Measurements from ENCODE around the gene FMN1.

FMN1 gene, protein sequence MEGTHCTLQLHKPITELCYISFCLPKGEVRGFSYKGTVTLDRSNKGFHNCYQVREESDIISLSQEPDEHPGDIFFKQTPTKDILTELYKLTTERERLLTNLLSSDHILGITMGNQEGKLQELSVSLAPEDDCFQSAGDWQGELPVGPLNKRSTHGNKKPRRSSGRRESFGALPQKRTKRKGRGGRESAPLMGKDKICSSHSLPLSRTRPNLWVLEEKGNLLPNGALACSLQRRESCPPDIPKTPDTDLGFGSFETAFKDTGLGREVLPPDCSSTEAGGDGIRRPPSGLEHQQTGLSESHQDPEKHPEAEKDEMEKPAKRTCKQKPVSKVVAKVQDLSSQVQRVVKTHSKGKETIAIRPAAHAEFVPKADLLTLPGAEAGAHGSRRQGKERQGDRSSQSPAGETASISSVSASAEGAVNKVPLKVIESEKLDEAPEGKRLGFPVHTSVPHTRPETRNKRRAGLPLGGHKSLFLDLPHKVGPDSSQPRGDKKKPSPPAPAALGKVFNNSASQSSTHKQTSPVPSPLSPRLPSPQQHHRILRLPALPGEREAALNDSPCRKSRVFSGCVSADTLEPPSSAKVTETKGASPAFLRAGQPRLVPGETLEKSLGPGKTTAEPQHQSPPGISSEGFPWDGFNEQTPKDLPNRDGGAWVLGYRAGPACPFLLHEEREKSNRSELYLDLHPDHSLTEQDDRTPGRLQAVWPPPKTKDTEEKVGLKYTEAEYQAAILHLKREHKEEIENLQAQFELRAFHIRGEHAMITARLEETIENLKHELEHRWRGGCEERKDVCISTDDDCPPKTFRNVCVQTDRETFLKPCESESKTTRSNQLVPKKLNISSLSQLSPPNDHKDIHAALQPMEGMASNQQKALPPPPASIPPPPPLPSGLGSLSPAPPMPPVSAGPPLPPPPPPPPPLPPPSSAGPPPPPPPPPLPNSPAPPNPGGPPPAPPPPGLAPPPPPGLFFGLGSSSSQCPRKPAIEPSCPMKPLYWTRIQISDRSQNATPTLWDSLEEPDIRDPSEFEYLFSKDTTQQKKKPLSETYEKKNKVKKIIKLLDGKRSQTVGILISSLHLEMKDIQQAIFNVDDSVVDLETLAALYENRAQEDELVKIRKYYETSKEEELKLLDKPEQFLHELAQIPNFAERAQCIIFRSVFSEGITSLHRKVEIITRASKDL (N-terminal part only)

GRCh38 chr15:33194704-33195670 lies at the start of gene FMN1:
TSS of gene FMN1 (minus strand) at chr15:33194714. CDS start at chr15:33154914, 39,800 bp downstream.
- peak; percentile 92 to 93 for DNase-seq

DNA sequence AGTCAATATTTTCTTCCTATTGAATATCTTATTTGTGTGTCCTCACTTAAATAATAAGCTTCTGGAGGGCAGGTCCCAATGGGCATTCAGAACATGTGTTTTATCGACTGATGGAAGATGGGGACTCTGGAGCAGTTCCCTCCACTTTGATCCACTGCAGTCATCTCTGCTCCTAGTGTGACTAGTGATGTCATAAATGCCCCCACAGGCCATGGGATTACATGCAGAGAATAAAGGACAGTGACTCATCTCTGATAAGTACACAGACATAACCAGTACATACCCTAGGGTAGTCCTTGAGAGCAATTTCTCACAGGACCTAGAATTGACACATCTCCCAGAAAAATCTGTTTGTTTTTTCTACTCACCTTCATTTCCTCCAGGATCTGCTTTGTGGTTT lies 49.4 kb upstream of the FMN1 start:
- no peak for DNase-seq

DNA sequence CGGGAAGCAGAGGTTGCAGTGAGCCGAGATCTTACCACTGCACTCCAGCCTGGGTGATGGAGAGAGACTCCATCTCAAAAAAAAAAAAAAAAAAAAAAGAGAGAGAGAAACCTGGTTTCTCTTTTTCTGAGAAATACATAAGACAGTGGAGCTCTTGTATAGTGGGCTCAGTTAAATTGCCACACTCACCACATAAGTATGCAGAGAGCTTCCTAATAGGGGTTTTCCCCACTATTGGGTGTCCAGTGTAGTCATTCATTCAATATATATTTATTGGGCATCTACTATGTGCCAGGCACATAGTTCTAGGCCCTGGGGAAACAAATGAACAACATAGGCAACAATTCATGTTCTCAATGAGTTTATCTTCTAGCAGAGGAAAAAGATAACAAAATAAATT lies 48.9 kb upstream of the FMN1 start:
- DNase-seq: no peak

- no peak for DNase-seq
These were observed 48.2 kb upstream of the FMN1 start for GRCh38 chr15:33242669-33243191.

GRCh38 chr15:33242165-33242564 lies 47.7 kb upstream of the FMN1 start:
- no peak for DNase-seq

DNA sequence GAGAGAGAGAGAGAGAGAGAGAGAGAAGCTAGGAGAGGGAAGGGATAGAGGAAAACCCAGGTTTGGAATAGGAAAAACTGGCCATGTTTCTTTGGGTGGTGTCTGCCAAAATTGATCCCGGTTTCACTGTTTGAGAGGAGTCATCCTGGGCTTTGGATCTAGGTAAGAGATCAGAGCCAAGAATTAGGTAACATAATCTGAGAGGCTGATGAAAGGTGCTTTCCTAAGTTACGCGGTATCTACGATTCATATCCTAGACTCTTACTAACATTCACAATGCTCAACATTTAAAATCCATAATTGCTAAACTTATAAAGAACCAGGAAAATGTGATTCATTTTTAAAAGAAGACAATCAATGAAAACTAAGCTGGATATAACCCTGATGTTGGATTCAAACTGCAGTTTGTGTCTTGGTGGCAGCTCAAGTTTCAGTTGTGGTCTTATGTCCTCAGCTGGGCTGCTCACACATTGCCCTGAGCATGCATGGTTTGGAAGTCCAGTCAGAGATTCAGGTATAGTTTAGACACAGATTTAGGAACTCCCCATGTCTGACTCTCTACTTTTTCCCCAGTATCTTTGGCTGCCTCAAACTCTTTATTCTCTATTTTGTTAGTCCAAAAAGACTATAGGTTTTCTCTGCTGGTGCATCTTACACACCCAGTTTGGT lies 42.5 kb upstream of the FMN1 start:
- DNase-seq: no peak

DNA sequence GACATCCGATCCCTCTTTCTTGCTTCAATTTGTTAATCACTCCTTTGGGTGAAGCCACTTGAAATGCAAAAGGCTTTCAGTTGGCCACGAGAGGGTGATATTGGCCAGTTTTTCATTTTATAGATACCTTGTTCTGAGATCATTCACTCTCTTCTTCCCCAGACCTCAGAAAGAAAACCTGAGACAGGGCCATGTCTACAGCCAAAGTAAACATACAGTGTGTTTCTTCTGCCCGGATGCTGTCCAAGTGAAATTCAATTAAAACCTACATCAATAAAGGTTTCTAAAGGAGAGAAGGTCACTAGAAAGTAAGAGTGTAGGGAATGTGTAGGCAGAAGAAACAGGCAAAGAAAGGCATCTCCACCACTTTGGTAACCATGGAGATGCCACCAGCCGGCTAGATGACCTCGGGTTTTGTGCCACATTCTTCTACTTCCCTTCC lies 39.5 kb upstream of the FMN1 start:
- peak in 1 of 2 donors; percentile 13 for DNase-seq

- peak; percentile 70 to 78 for DNase-seq
These were observed 32.2 kb upstream of the FMN1 start for GRCh38 chr15:33226559-33227181.

DNA sequence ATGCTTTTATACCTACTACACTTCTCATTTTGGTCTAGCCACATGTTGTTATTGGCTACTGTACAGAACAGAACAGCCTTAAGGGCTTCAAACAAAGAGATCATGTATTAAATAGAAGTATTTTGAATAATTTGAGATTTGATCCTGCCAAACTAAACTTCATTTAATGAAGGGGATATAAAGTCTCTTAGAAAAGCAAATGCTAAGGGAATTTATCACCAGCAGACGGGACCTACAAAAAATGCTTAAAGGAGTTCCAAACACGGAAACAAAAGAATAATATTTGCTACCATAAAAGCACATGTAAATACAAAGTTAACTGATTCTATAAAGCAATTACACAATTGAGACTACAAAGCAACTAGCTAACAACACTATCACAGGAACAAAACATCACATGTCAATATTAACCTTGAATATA lies 23.6 kb upstream of the FMN1 start:
- DNase-seq: no peak

DNA sequence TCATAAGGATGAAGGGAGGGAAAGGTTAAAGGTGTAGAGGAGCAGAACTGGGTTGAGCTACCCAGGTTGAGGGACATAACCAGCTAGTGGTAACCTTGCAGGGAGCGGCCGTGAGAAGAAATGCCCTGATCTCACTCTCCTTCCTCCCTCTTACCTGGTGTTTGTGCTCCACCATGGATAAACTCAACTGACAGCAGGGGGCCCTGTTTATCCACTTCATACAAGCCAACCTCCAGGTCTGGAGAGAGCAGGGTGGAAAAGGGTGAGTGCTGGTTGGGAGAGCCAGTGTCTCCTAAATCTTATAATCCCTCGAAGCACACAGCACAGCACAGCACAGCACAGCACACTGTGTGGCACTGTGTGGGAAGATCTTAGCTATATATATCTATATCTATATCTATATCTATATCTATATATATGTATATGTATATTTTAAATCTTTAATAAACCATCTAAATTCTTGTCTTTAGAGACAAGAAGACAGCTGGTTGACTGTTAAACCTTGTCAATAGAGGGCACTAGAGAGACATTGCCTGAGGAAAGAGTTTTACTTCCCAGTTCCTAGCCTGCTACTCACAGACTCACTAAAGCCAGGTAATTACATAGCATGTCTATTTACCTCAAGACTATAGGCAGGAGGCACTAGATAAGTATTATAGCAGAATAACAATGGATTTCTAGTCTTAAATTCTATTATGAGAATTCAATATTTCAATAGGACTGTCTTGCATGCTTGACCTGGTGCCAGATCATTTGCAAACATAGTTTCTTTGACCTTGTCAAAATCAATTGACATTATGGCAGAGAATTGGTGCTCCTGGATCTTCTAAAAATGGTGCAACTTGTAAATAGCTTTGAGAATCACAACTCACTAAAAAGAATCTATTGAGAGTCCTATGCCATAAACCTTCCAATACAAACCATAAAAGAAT lies 21.7 kb upstream of the FMN1 start:
- DNase-seq: peak in 1 of 2 donors; percentile 21

GRCh38 chr15:33211176-33211808 lies 16.8 kb upstream of the FMN1 start:
- no peak for DNase-seq

DNA sequence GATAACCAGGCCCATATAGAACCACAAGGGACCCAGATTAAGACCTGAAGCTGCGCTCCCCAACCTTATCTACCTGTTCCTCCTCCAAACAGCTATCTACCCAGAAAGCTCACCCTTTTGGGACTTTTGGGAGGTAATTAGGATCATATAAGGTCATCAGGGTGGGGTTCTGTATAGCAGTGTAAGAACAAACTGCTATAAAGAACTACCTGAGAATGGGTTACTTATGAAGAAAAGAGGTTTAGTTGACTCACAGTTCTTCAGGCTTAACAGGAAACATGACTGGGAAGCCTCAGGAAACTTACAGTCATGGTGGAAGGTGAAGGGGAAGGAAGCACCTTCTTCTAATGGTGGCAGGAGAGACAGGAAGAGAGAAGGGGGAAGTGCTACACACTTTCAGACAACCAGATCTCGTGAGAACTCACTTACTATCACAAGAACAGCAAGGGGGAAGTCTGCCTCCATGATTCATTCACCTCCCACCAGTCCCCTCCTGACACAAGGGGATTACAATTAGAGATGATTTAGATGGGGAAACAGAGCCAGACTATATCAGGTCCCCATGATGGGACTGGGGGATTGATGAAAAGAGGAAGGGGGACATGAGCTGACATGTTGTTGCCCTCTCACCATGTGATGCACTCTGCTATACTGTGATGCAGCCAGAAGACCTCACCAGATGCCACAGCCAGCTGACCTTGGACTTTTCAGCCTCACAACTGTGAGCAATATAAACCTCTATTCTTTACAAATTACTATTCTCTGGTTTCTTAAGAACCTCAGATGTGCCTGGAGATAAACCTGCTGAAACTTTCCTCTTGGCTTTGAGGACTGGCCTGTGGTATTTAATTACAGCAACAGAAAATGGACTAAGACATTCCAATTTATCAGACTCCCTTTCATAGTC lies 15.3 kb upstream of the FMN1 start:
- DNase-seq: no peak

DNA sequence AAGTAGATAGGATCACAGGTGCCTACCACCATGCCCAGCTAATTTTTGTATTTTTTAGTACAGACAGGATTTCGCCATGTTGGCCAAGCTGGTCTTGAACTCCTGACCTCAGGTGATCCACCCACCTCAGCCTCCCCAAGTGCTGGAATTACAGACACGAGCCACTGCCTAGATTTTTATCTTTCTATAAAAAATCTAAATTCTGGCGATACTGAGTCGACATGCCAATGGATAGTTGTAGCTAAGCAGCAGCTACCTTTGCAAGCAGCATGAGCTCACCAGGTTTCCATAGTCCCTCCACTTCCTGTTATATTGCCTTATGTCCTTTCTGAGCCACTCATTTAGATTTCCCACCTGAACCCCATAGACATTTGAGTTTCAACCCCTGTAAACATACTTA lies 13.1 kb upstream of the FMN1 start:
- no peak for DNase-seq

- DNase-seq: no peak
These were observed 11.9 kb upstream of the FMN1 start for GRCh38 chr15:33206366-33206765.

GRCh38 chr15:33204926-33205325 lies 10.4 kb upstream of the FMN1 start:
- DNase-seq: no peak

GRCh38 chr15:33204087-33204486 lies 9.6 kb upstream of the FMN1 start:
- DNase-seq: no peak

- DNase-seq: peak; percentile 42 to 48
These were observed 7.1 kb upstream of the FMN1 start for GRCh38 chr15:33201491-33202231.

All from CD4-positive, alpha-beta T cell treated with Interferon alpha-2 for 1 hour (primary cell).